ENCODE data around the gene ZRANB3.

DNA sequence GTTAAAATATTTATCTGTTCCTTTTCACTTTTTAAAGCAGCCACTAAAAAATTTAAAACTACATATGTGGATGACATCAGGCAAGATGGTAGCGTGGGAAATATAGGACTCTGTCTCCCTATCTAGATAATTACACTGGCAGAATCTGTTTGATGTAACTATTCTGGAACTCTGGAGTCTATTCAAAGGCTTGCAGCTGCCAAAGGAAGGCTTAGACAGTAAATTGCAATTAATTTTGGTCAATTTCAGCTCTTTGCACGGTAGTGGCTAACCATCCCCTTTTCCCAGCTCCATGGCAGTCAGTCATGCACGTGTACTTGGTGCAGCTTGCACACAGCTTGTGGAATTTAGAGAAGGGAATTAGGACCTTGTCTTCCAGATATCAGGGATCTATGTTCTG lies 343.7 kb downstream of the ZRANB3 start:
- TF ChIP-seq ZNF384 (IDR thresholded peaks at IDR 0.05) (no peak), ELF4 (IDR thresholded peaks at IDR 0.05) (no peak), NFRKB (IDR thresholded peaks at IDR 0.05) (no peak), SP1 (IDR thresholded peaks at IDR 0.05) (no peak), FOXA1 (IDR thresholded peaks at IDR 0.05) (no peak), BHLHE40 (IDR thresholded peaks at IDR 0.05; ENCODE audit: borderline replicate concordance) (no peak), LEF1 (IDR thresholded peaks at IDR 0.05; ENCODE audit: borderline replicate concordance) (no peak)

All from HEK293T (cell line).